ENCODE measurements around the gene CERCAM.

The CERCAM gene

DNA sequence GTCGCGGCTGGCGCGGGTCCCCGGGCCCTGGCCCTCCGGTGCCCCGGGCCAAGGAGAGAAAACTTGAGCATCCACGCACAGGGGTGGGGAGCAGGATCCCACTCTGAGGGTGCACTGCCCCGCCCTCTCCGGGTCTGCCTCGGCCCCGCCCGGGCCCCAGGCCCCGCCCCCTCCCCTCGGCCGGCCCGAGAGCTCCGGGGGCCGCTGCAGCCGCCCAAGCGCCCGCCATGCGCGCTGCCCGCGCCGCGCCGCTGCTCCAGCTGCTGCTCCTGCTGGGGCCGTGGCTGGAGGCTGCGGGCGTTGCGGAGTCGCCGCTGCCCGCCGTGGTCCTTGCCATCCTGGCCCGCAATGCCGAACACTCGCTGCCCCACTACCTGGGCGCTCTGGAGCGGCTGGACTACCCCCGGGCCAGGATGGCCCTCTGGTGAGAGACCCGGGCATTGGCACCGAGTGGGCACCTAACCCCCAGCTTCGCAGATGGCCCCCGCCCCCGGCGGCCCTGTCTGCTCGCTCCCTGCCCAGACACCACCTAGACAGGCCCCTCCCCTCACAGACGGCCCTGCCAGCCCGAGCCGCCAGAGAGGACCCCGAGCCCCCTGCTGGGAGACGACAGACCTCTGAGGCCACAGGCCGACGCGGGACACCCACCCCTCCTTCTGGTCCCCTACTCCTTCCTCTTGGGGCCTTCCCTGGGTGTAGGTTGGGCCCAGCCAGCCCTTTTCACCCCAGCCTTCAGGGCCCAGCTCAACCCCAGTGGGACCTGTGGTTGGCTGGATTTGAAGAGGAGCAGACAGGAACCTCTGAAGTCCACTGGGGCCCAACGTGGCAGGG, at the start of gene CERCAM:
TSS of gene CERCAM (plus strand) at position 207 of the 831 bp plus-strand sequence. CDS start at position 228, 21 bp downstream.
- peak; percentile 11 to 36 for DNase-seq (ENCODE audit: low read depth in 2 of 2)

DNA sequence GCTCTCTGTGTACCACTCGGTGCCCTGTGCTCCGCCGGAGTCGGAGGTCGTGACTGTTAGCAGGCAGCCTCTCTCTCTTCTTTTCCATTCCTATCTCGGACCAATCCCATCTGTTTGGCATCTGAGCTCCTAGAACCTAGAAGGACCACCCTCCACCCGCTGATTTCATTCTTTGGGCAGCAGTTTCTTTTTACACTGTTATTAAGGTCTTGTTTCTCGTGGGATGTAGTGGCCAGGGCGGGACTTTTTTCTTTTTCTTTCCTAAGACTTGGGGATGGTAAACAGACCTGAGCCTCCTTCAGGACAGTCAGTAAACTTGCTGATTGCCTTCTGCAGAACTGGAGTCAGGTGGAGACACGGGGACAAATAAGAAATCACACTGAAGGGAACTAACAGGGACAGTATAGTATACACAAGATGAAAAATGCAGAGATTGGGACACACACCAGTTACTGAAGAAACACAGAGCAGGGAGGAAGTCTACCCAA, 49.0 kb upstream of the CERCAM start:
- no peak for DNase-seq (ENCODE audit: low read depth in 2 of 2)

DNA sequence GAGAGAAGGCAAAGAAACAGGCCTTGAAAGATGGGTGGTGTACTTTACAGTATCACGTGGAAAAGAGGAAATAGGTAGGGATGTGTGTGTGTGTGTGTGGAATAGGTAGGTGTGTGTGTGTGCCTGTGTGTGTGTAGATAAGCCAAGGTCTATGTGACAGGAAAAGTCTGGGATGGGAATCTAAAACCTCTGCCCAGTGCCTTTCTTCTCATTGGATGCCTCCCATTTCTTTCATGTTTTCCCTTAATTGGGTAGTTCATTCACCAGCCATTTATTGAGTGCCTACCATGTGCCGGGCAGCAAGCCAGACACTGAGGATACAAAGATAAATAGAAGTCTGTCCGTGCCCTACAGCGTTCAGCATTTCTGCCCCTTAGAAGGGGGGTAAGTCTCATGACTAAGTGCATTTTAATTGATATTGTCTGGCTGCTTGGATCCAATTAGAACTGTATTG, 48.4 kb upstream of the CERCAM start:
- no peak for DNase-seq (ENCODE audit: low read depth in 2 of 2)

GRCh38 chr9:128372784-128373183, 47.9 kb upstream of the CERCAM start:
- DNase-seq (ENCODE audit: low read depth in 2 of 2) = no peak

GRCh38 chr9:128374221-128374675, 46.4 kb upstream of the CERCAM start:
- no peak for DNase-seq (ENCODE audit: low read depth in 2 of 2)

GRCh38 chr9:128375865-128376264, 44.8 kb upstream of the CERCAM start:
- DNase-seq (ENCODE audit: low read depth in 2 of 2) = no peak

GRCh38 chr9:128382261-128382660, 38.4 kb upstream of the CERCAM start:
- no peak for DNase-seq (ENCODE audit: low read depth in 2 of 2)

DNA sequence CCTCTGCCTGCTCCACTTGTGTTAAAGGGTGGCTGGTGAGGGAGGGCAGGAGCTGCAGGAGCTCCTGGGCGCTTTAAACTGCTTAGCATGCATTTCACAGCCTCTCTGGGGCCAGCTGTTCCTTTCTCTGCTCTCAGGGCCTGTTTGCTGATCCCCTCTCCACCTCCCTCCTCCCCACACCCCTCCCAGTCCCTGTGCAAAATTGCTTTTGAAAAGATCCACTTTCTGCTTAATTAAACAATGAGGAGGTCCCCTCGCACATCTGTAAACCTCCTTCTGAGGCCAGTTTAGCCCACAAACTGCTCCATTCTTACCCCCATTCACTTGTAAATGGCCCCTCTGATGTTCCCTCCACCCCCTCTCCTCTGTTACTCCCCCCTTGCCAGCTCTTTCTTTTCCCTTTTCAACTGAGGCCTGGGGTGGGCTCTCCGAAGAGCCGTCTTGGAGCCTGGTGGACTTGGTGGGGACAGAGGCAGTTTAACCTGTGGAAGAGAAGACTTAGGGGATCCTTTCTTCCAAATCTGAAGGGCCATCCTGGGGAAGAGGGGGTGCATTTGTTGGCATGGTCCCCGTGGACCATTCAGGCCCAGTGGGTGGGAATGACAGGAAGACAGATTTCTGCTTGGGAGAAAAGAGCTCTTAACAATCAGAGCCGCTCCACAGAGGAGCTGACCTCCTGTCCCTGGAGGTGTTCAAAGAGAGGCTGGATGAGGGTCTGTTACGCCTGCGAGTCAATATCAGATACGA, 37.5 kb upstream of the CERCAM start:
- DNase-seq (ENCODE audit: low read depth in 2 of 2) = no peak

DNA sequence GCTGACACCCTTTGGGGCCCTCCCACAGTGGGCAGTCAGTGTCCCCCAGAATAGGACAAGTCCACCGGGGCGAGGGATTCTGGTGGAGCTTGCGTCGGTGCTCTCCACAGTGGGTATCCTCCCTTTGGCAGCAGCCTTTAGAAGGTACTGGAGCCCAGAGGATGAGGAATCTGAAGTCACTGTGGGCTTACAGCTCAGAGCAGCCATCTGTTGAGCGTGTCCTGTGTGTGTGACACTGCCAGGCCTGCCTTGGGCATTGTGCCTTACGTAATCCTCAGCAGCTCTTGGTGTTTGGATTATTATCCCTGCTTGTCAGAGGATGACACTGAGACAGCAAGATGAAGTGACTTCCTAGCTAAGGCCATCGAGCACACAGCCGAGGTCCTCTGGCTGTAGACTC, 36.9 kb upstream of the CERCAM start:
- DNase-seq (ENCODE audit: low read depth in 2 of 2) = no peak

- DNase-seq (ENCODE audit: low read depth in 2 of 2) = no peak
These were observed 35.7 kb upstream of the CERCAM start for GRCh38 chr9:128384801-128385495.

- DNase-seq (ENCODE audit: low read depth in 2 of 2) = no peak
These were observed 34.9 kb upstream of the CERCAM start for GRCh38 chr9:128385496-128386460.

- DNase-seq (ENCODE audit: low read depth in 2 of 2) = no peak
These were observed 32.5 kb upstream of the CERCAM start for GRCh38 chr9:128388150-128388549.

DNA sequence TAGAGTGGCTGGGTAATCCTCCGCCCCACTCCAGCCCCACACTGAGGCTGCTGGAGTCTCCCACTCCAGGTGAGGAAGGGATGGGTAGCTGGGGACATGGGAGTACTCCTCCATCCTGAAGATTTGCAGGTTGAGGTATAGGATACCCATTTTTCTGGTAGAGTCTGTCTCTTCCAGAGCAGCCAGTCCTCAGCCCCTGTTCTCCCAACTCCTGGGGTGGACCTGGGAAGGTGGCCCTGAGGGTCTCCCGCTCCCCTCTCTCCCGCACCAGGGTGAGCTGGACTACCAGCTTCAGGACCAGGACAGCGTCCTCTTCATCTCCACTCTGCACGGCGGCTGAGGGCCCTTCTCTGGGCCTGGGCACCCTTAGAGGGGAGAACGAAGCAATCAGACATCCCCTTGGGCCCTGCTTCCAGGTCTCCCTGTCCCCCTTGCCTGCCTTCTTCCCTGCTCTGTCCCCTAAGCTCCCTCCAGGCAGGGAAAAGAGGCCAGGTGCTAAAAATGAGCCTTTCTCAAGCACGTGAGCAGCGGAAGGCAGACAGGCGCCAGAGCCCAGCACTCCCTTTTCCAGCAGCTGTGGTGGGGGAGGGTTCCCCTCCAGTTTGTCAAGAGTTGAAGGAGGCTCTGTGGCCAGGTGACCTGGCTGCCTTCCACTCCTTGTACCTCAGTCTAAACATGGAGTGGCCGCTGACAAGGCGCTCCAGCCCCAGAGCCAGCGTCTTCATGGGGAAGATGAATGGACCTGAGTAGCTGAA, 31.1 kb upstream of the CERCAM start:
- no peak for DNase-seq (ENCODE audit: low read depth in 2 of 2)

GRCh38 chr9:128390150-128390812, 30.4 kb upstream of the CERCAM start:
- no peak for DNase-seq (ENCODE audit: low read depth in 2 of 2)

DNA sequence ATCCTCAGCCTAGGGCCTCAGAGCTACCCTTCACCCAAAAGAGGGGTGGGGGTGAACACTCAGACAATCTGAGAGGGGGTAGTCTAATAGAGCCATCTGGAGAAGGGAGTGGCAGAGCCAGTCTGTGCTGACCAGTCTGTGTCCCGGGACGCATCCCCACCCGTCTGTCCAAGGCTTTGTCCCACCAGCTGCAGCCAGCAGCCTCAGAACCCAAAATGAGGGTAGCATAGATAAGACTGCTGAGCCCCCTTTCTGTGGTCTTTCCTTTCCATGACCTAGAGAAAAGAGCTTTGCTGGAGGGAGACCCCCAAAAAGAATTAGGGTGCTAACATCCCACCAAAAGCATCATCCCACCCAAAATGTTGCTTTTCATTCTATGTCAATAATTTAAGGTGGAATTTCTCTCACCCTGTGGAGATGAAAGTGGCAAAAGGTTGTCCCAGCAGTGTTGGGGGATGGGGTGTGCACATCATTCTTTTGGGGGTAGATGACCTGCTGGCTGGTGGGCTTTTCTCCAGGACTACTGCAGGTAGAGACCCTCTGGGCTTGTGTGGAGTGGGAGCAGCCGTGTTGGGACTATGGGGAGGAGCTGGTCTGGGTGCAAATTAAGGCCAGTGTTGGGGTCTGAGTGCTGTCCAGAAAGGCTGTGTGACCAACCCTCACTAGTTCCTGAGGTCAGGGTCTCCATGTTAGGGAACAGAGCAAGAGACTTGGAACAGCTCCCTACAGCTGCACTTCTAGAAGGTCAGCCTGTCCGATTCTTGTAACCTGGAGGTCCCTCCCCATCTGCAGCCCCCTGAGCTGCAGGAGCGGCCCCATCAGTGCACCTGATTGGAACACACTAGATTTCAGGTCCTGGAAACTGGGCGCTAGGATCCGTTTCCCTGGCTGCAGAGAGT, 29.6 kb upstream of the CERCAM start:
- DNase-seq (ENCODE audit: low read depth in 2 of 2) = no peak

DNA sequence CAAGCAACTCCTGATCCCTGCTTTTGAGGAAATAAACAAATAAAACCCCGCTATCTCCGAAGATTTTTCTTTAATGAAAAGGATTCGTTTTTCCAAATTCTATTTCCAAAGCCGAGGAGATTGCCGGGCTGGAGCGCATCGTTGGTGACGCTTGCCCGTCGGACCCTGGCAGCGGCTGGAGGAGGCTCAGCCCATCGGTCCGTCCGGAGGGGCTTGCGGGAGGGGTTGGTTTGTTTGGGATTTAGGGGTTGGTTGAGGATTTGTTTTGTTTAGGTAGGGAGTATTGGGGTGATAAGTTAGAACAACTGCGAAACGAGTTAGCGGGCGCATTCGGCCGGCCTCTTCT, 28.7 kb upstream of the CERCAM start:
- no peak for DNase-seq (ENCODE audit: low read depth in 2 of 2)

- no peak for DNase-seq (ENCODE audit: low read depth in 2 of 2)
These were observed 28.1 kb upstream of the CERCAM start for GRCh38 chr9:128392302-128393144.

Data from activated CD4-positive, alpha-beta T cell treated with anti-CD3 and anti-CD28 coated beads for 24 hours (primary cell).